ENCODE results near the gene PPFIA3.
"Not testable (repeated sequence)": the region's sequence is repeated elsewhere in the genome, so short reads cannot be mapped to it uniquely, and the experiment has no call there.

PPFIA3 gene

DNA sequence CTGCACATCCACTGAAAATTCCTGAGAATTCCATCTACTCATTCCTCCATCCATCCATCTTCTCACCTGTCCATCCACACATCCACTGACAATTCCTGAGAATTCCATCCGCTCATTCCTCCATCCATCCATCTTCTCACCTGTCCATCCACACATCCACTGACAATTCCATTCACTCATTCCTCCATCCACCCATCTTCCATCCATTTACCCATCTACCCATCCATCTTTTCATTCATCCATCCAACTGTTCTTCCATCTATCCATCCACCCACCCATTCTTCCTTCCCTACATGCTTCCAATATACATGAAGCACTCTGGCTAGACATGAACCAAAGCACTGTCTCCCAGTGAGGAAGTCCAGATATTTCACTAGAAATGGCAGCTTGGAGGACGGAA is 53.9 kb downstream of the PPFIA3 start:
- H3K4me2 ChIP-seq (ENCODE audit: low read length, poor library complexity, severe bottlenecking), result no peak overlapping the region
- H3K4me1 ChIP-seq (ENCODE audit: control insufficient read depth, insufficient read depth, low read depth, low read length), result peaks cover 13% of the 10 kb centered on the region
- no peak overlapping the region for H3K14ac ChIP-seq (ENCODE audit: low read length in 2 of 2)
- no peak overlapping the region for H3K4ac ChIP-seq (ENCODE audit: low read depth in 1 of 2, low read length in 2 of 2)
- no peaks in the 10 kb centered on the region for H3K79me1 ChIP-seq (replicated peaks; ENCODE audit: low read length, poor library complexity, severe bottlenecking)
- no peaks in the 10 kb centered on the region for H3K9me3 ChIP-seq (ENCODE audit: control insufficient read depth, low read length)
- H3K4me3 ChIP-seq (ENCODE audit: insufficient read depth in 1 of 2, low read depth in 1 of 2, low read length in 2 of 2), result no peak overlapping the region
- no peak for DNase-seq
- no peak overlapping the region for H3K23ac ChIP-seq (ENCODE audit: low read length in 2 of 2)
- no peak overlapping the region for H3K9ac ChIP-seq (ENCODE audit: low read length)
- H4K8ac ChIP-seq (ENCODE audit: low read length), result no peak overlapping the region
- H2BK15ac ChIP-seq (ENCODE audit: low read depth, poor library complexity, severe bottlenecking), result no peak overlapping the region
- WGBS, result 99% methylated on average over 2 of the region's 2 CpGs
- H2AK5ac ChIP-seq (ENCODE audit: low read length, severe bottlenecking), result no peak overlapping the region
- peaks cover 38 to 43% of the 10 kb centered on the region in 2 experiments for H3K36me3 ChIP-seq (ENCODE audit: control insufficient read depth in 1 of 2, insufficient read depth in 2 of 2, low read depth in 1 of 2, low read length in 2 of 2)
- H3K27ac ChIP-seq (ENCODE audit: low read length, poor library complexity, severe bottlenecking), result no peak overlapping the region
- H3K18ac ChIP-seq (ENCODE audit: low read depth in 1 of 2, low read length in 2 of 2), result no peak overlapping the region
- H2BK120ac ChIP-seq (ENCODE audit: low read depth, low read length), result no peak overlapping the region
- no peak overlapping the region for H4K91ac ChIP-seq (ENCODE audit: low read length)
- H2BK5ac ChIP-seq (ENCODE audit: low read depth, low read length, poor library complexity, severe bottlenecking), result no peak overlapping the region
- no peaks in the 10 kb centered on the region for H3K27me3 ChIP-seq (ENCODE audit: control insufficient read depth in 1 of 2, insufficient read depth in 1 of 2, low read length in 2 of 2)
- H2AFZ ChIP-seq (ENCODE audit: low read depth, low read length), result no peak overlapping the region
- no peak overlapping the region for H2BK12ac ChIP-seq (ENCODE audit: low read length in 2 of 2)

DNA sequence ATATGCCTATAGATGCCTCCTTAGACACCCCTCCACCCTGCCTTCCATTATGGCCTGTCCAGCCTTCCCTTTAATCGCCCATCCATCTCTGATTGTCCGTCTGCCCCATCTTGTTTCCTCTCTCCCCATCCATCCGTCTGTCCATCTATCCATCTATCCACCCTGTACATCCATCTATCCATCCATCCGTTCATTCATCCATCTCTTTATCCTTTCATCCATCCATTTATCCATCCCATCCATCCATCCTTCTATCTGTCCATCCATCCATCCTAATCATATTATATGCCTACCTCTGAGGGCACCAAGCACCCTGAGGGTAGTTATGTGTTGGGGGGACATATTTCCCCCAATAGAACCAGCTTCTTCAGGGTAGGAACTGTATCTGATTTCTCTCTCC is 61.3 kb downstream of the PPFIA3 start:
- Histone ChIP-seq H3K4me1 (ENCODE audit: control insufficient read depth, insufficient read depth, low read depth, low read length) (peaks cover 4% of the 10 kb centered on the region), H3K4me3 (ENCODE audit: insufficient read depth in 1 of 2, low read depth in 1 of 2, low read length in 2 of 2) (no peak overlapping the region), H3K27ac (ENCODE audit: low read length, poor library complexity, severe bottlenecking) (no peak overlapping the region), H2AK5ac (ENCODE audit: low read length, severe bottlenecking) (no peak overlapping the region), H2AFZ (ENCODE audit: low read depth, low read length) (no peak overlapping the region), H3K9ac (ENCODE audit: low read length) (no peak overlapping the region), H3K18ac (ENCODE audit: low read depth in 1 of 2, low read length in 2 of 2) (no peak overlapping the region), H3K4ac (ENCODE audit: low read depth in 1 of 2, low read length in 2 of 2) (no peak overlapping the region), H3K23ac (ENCODE audit: low read length in 2 of 2) (no peak overlapping the region), H3K36me3 (ENCODE audit: control insufficient read depth in 1 of 2, insufficient read depth in 2 of 2, low read depth in 1 of 2, low read length in 2 of 2) (peaks cover 29 to 44% of the 10 kb centered on the region in 2 experiments), H2BK5ac (ENCODE audit: low read depth, low read length, poor library complexity, severe bottlenecking) (no peak overlapping the region), H3K9me3 (ENCODE audit: control insufficient read depth, low read length) (no peaks in the 10 kb centered on the region), H2BK15ac (ENCODE audit: low read depth, poor library complexity, severe bottlenecking) (no peak overlapping the region), H2BK12ac (ENCODE audit: low read length in 2 of 2) (no peak overlapping the region), H4K8ac (ENCODE audit: low read length) (no peak overlapping the region), H3K14ac (ENCODE audit: low read length in 2 of 2) (no peak overlapping the region), H3K79me1 (replicated peaks; ENCODE audit: low read length, poor library complexity, severe bottlenecking) (no peaks in the 10 kb centered on the region), H3K27me3 (ENCODE audit: control insufficient read depth in 1 of 2, insufficient read depth in 1 of 2, low read length in 2 of 2) (no peaks in the 10 kb centered on the region), H4K91ac (ENCODE audit: low read length) (no peak overlapping the region), H2BK120ac (ENCODE audit: low read depth, low read length) (no peak overlapping the region), H3K4me2 (ENCODE audit: low read length, poor library complexity, severe bottlenecking) (no peak overlapping the region)
- 88% methylated on average over 4 of the region's 4 CpGs for WGBS
- no peak for DNase-seq

DNA sequence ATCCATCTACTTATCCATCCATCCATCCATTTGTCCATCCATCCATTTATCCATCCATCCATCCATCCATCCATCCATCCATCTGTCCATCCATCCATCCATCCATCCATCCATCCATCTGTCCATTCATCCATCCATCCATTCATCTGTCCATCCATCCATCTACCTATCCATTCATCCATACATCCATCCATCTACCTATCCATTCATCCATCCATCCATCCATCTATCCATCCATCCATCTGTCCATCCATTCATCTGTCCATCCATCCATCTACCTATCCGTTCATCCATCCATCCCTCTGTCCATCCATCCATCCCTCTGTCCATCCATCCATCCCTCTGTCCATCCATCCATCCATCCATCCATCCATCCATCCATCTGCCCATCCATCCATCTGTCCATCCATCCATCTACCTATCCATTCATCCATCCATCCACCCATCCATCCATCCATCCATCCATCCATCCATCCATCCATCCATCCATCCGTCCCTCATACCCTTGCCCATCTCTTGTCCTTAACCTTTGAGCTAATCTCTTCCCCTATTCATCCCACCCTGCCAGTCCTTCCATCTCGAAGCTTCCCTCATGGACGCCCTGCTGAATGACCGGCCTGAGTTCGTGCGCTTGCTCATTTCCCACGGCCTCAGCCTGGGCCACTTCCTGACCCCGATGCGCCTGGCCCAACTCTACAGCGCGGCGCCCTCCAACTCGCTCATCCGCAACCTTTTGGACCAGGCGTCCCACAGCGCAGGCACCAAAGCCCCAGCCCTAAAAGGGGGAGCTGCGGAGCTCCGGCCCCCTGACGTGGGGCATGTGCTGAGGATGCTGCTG is 62.9 kb downstream of the PPFIA3 start:
- peaks cover 35 to 58% of the 10 kb centered on the region in 2 experiments for H3K36me3 ChIP-seq (ENCODE audit: control insufficient read depth in 1 of 2, insufficient read depth in 2 of 2, low read depth in 1 of 2, low read length in 2 of 2)
- H2BK5ac ChIP-seq (ENCODE audit: low read depth, low read length, poor library complexity, severe bottlenecking); H3K9me3 ChIP-seq (ENCODE audit: control insufficient read depth, low read length); H3K9ac ChIP-seq (ENCODE audit: low read length); H2AK5ac ChIP-seq (ENCODE audit: low read length, severe bottlenecking); H4K91ac ChIP-seq (ENCODE audit: low read length); H2AFZ ChIP-seq (ENCODE audit: low read depth, low read length); H3K27ac ChIP-seq (ENCODE audit: low read length, poor library complexity, severe bottlenecking); H2BK15ac ChIP-seq (ENCODE audit: low read depth, poor library complexity, severe bottlenecking); H3K4ac ChIP-seq (ENCODE audit: low read depth in 1 of 2, low read length in 2 of 2); H3K79me1 ChIP-seq (replicated peaks; ENCODE audit: low read length, poor library complexity, severe bottlenecking); H3K4me2 ChIP-seq (ENCODE audit: low read length, poor library complexity, severe bottlenecking); H3K23ac ChIP-seq (ENCODE audit: low read length in 2 of 2); H3K18ac ChIP-seq (ENCODE audit: low read depth in 1 of 2, low read length in 2 of 2); H2BK120ac ChIP-seq (ENCODE audit: low read depth, low read length); H3K4me3 ChIP-seq (ENCODE audit: insufficient read depth in 1 of 2, low read depth in 1 of 2, low read length in 2 of 2); H3K4me1 ChIP-seq (ENCODE audit: control insufficient read depth, insufficient read depth, low read depth, low read length); H2BK12ac ChIP-seq (ENCODE audit: low read length in 2 of 2); H3K27me3 ChIP-seq (ENCODE audit: control insufficient read depth in 1 of 2, insufficient read depth in 1 of 2, low read length in 2 of 2); DNase-seq; H3K14ac ChIP-seq (ENCODE audit: low read length in 2 of 2); H4K8ac ChIP-seq (ENCODE audit: low read length): not testable (repeated sequence)
- WGBS, result 80% methylated on average over 19 of the region's 20 CpGs

DNA sequence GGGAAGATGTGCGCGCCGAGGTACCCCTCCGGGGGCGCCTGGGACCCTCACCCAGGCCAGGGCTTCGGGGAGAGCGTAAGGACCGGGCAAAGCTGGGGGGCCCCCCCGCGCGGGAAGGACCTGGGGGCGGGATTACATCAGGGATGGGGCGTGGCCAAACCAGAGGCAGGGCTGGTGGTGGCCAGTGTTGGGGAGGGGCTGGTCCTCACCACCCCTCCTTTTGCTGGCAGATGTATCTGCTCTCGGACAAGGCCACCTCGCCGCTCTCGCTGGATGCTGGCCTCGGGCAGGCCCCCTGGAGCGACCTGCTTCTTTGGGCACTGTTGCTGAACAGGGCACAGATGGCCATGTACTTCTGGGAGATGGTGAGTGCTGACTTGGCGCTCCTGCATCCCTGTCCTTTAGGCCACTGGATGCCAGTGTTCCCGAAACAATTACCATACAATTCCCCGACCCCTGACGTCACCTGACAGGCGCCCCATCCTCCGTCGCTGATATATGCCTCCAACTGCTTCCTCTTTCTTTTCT is 63.6 kb downstream of the PPFIA3 start:
- no peak overlapping the region for H4K8ac ChIP-seq (ENCODE audit: low read length)
- H3K4me1 ChIP-seq (ENCODE audit: control insufficient read depth, insufficient read depth, low read depth, low read length), result no peaks in the 10 kb centered on the region
- no peak overlapping the region for H3K9ac ChIP-seq (ENCODE audit: low read length)
- H3K9me3 ChIP-seq (ENCODE audit: control insufficient read depth, low read length), result no peaks in the 10 kb centered on the region
- no peak overlapping the region for H2BK120ac ChIP-seq (ENCODE audit: low read depth, low read length)
- no peak overlapping the region for H3K23ac ChIP-seq (ENCODE audit: low read length in 2 of 2)
- H2BK12ac ChIP-seq (ENCODE audit: low read length in 2 of 2), result no peak overlapping the region
- no peaks in the 10 kb centered on the region for H3K27me3 ChIP-seq (ENCODE audit: control insufficient read depth in 1 of 2, insufficient read depth in 1 of 2, low read length in 2 of 2)
- no peak overlapping the region for H3K4me3 ChIP-seq (ENCODE audit: insufficient read depth in 1 of 2, low read depth in 1 of 2, low read length in 2 of 2)
- no peak overlapping the region for H2BK15ac ChIP-seq (ENCODE audit: low read depth, poor library complexity, severe bottlenecking)
- H3K18ac ChIP-seq (ENCODE audit: low read depth in 1 of 2, low read length in 2 of 2), result no peak overlapping the region
- no peak overlapping the region for H2BK5ac ChIP-seq (ENCODE audit: low read depth, low read length, poor library complexity, severe bottlenecking)
- no peak overlapping the region for H2AK5ac ChIP-seq (ENCODE audit: low read length, severe bottlenecking)
- no peak for DNase-seq
- H3K79me1 ChIP-seq (replicated peaks; ENCODE audit: low read length, poor library complexity, severe bottlenecking), result no peaks in the 10 kb centered on the region
- H3K4me2 ChIP-seq (ENCODE audit: low read length, poor library complexity, severe bottlenecking), result no peak overlapping the region
- no peak overlapping the region for H3K14ac ChIP-seq (ENCODE audit: low read length in 2 of 2)
- H3K36me3 ChIP-seq (ENCODE audit: control insufficient read depth in 1 of 2, insufficient read depth in 2 of 2, low read depth in 1 of 2, low read length in 2 of 2), result peaks cover 37 to 65% of the 10 kb centered on the region in 2 experiments
- no peak overlapping the region for H3K4ac ChIP-seq (ENCODE audit: low read depth in 1 of 2, low read length in 2 of 2)
- no peak overlapping the region for H4K91ac ChIP-seq (ENCODE audit: low read length)
- no peak overlapping the region for H3K27ac ChIP-seq (ENCODE audit: low read length, poor library complexity, severe bottlenecking)
- H2AFZ ChIP-seq (ENCODE audit: low read depth, low read length), result no peak overlapping the region
- WGBS, result 78% methylated on average over 26 of the region's 26 CpGs
